Measurements from ENCODE around the gene STAB2. TPM values are rescaled to one million over a fixed set of nuclear protein-coding genes. Genes with fewer than 3 reads are reported as not detected.

STAB2 gene
- total RNA-seq, 2 donors from 2014 or later: not detected

DNA sequence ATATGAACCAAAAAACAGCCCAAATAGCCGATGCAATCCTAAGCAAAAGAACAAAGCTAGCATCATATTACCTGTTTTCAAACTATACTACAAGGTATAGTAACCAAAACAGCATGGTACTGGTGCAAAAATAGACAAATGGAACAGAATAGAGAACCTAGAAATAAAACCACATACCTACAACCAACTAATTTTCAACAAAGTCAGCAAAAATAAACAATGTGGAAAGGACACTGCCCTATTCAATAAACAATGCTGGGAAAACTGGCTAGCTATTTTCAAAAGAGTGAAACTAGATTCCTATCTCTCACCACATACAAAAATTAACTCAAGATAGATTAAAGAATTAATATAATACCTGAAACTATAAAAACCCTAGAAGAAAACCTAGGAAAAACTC lies 17.8 kb upstream of the STAB2 start:
- no peak overlapping the region for H3K27ac ChIP-seq (ENCODE audit: low read depth, low read length)
- peaks cover 7% of the 10 kb centered on the region for H3K27me3 ChIP-seq (ENCODE audit: control insufficient read depth, insufficient read depth, low read length, poor library complexity, severe bottlenecking)
- 92% methylated on average over 1 of the region's 1 CpG; no CpG with 5 or more reads in 1 of the 2 experiments for WGBS, 2 experiments (ENCODE audit: insufficient coverage in 1 of 2, insufficient read length in 1 of 2)
- peaks cover 24% of the 10 kb centered on the region for H3K9me3 Mint-ChIP-seq
- DNase-seq: no peak
- no peaks in the 10 kb centered on the region for H3K36me3 ChIP-seq (ENCODE audit: control insufficient read depth, insufficient read depth, low read length)
- no peak overlapping the region for H3K4me3 Mint-ChIP-seq
- H3K27ac Mint-ChIP-seq: no peak overlapping the region
- H3K36me3 Mint-ChIP-seq (ENCODE audit: low read depth): no peaks in the 10 kb centered on the region
- peaks cover 15% of the 10 kb centered on the region for H3K9me3 ChIP-seq (ENCODE audit: control insufficient read depth, low read length)
- H3K4me3 ChIP-seq (ENCODE audit: low read length): no peak overlapping the region
- H3K9ac ChIP-seq (ENCODE audit: extremely low read depth, low read length, poor library complexity, severe bottlenecking): no peak overlapping the region
- TF ChIP-seq, protein P1, sequence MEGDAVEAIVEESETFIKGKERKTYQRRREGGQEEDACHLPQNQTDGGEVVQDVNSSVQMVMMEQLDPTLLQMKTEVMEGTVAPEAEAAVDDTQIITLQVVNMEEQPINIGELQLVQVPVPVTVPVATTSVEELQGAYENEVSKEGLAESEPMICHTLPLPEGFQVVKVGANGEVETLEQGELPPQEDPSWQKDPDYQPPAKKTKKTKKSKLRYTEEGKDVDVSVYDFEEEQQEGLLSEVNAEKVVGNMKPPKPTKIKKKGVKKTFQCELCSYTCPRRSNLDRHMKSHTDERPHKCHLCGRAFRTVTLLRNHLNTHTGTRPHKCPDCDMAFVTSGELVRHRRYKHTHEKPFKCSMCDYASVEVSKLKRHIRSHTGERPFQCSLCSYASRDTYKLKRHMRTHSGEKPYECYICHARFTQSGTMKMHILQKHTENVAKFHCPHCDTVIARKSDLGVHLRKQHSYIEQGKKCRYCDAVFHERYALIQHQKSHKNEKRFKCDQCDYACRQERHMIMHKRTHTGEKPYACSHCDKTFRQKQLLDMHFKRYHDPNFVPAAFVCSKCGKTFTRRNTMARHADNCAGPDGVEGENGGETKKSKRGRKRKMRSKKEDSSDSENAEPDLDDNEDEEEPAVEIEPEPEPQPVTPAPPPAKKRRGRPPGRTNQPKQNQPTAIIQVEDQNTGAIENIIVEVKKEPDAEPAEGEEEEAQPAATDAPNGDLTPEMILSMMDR (conservative IDR thresholded peaks at IDR 0.05): no peak
- H3K4me1 Mint-ChIP-seq: peaks cover 3% of the 10 kb centered on the region
- no peaks in the 10 kb centered on the region for H3K4me1 ChIP-seq (ENCODE audit: control insufficient read depth, insufficient read depth, low read length)
- H3K27me3 Mint-ChIP-seq (ENCODE audit: insufficient read depth): peaks cover 25% of the 10 kb centered on the region

DNA sequence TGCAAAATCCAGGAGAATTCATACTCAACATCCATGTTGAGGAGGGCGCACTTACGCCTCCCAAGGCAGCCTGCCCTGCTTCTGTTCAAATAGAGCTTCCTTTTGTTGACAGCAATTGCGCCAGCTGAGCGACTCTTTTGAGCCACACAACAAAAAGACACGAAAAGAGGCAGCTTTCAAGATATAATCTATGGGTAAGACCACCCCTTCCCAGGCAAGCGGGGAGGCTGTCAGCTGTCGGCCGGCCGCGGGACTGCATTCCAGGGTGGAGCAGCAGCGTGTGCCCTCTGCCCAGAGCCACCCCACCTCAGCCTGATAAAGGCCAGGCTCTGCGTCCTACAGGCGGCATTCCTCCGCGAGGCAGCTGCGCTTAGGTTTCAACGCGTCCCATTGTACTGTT lies 15.8 kb upstream of the STAB2 start:
- H3K36me3 Mint-ChIP-seq (ENCODE audit: low read depth): no peaks in the 10 kb centered on the region
- H3K9me3 ChIP-seq (ENCODE audit: control insufficient read depth, low read length): peaks cover 8% of the 10 kb centered on the region
- peaks cover 7% of the 10 kb centered on the region for H3K4me1 Mint-ChIP-seq
- no peak overlapping the region for H3K27ac Mint-ChIP-seq
- no peaks in the 10 kb centered on the region for H3K36me3 ChIP-seq (ENCODE audit: control insufficient read depth, insufficient read depth, low read length)
- no peaks in the 10 kb centered on the region for H3K4me1 ChIP-seq (ENCODE audit: control insufficient read depth, insufficient read depth, low read length)
- peak; percentile 91 for DNase-seq
- H3K27me3 Mint-ChIP-seq (ENCODE audit: insufficient read depth): peaks cover 33% of the 10 kb centered on the region
- H3K4me3 ChIP-seq (ENCODE audit: low read length): no peak overlapping the region
- peaks cover 7% of the 10 kb centered on the region for H3K27me3 ChIP-seq (ENCODE audit: control insufficient read depth, insufficient read depth, low read length, poor library complexity, severe bottlenecking)
- peak overlapping the region; percentile 36 for H3K4me3 Mint-ChIP-seq
- H3K27ac ChIP-seq (ENCODE audit: low read depth, low read length): peak overlapping the region; percentile 50
- no peak overlapping the region for H3K9ac ChIP-seq (ENCODE audit: extremely low read depth, low read length, poor library complexity, severe bottlenecking)
- TF ChIP-seq, protein P1 (conservative IDR thresholded peaks at IDR 0.05): peak; percentile 53
- peaks cover 11% of the 10 kb centered on the region for H3K9me3 Mint-ChIP-seq
- WGBS, 2 experiments (ENCODE audit: insufficient coverage in 1 of 2, insufficient read length in 1 of 2): 33 to 36% methylated on average over 11 to 18 of the region's 18 CpGs

DNA sequence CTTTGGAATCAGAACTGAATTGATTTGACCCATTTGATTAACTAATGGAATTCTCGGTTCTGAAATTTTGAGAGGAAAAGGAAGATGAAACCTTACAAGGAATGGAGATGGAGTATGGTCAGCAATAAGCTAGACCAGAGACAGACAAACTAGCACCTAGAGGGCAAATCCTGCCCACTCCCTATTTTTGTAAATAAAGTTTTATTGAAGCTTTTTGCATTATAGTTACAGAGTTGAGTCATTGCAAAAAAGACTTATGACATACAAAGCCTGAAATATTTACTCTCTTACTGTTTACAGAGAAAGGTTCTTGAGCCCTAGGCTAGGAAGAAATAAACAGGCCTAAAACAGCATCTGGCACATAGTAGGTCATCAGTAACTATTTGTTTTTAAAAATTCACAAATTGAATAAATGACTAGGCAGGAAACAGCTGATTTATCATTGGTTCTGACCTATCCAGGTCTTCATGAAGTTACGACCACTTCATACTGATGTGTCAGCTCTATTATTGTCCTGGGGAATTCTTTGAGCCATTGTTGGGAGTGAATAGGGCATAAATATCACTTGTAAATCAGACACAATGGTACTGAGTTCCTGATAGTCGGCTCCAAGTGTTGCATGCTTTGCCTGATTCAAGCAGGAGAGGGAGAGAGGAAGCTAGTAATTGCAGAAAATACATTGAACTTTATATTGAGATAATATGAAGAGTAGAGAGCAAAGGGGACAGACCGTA lies 14.6 kb upstream of the STAB2 start:
- Mint-ChIP-seq H3K27ac (no peak overlapping the region), H3K9me3 (peaks cover under 1% of the 10 kb centered on the region), H3K4me3 (no peak overlapping the region), H3K27me3 (ENCODE audit: insufficient read depth) (peaks cover 33% of the 10 kb centered on the region), H3K4me1 (peaks cover 7% of the 10 kb centered on the region), H3K36me3 (ENCODE audit: low read depth) (no peaks in the 10 kb centered on the region)
- Histone ChIP-seq H3K9ac (ENCODE audit: extremely low read depth, low read length, poor library complexity, severe bottlenecking) (no peak overlapping the region), H3K27me3 (ENCODE audit: control insufficient read depth, insufficient read depth, low read length, poor library complexity, severe bottlenecking) (peaks cover 7% of the 10 kb centered on the region), H3K36me3 (ENCODE audit: control insufficient read depth, insufficient read depth, low read length) (no peaks in the 10 kb centered on the region), H3K4me3 (ENCODE audit: low read length) (no peak overlapping the region), H3K4me1 (ENCODE audit: control insufficient read depth, insufficient read depth, low read length) (no peaks in the 10 kb centered on the region), H3K27ac (ENCODE audit: low read depth, low read length) (no peak overlapping the region), H3K9me3 (ENCODE audit: control insufficient read depth, low read length) (no peaks in the 10 kb centered on the region)
- no peak for DNase-seq
- WGBS, 2 experiments (ENCODE audit: insufficient coverage in 1 of 2, insufficient read length in 1 of 2): 92 to 94% methylated on average over 4 of the region's 4 CpGs
- TF ChIP-seq, protein P1 (conservative IDR thresholded peaks at IDR 0.05): no peak

All from endodermal cell (in vitro differentiated cells).